ENCODE results near the gene SYNGR1. TPM values are rescaled to one million over a fixed set of nuclear protein-coding genes. Genes with fewer than 3 reads are reported as not detected.
"Not testable (repeated sequence)": the region's sequence is repeated elsewhere in the genome, so short reads cannot be mapped to it uniquely, and the experiment has no call there.

The SYNGR1 gene
- total RNA-seq, 2 experiments from 2014 or later, result 4.2 to 16.0 TPM

DNA sequence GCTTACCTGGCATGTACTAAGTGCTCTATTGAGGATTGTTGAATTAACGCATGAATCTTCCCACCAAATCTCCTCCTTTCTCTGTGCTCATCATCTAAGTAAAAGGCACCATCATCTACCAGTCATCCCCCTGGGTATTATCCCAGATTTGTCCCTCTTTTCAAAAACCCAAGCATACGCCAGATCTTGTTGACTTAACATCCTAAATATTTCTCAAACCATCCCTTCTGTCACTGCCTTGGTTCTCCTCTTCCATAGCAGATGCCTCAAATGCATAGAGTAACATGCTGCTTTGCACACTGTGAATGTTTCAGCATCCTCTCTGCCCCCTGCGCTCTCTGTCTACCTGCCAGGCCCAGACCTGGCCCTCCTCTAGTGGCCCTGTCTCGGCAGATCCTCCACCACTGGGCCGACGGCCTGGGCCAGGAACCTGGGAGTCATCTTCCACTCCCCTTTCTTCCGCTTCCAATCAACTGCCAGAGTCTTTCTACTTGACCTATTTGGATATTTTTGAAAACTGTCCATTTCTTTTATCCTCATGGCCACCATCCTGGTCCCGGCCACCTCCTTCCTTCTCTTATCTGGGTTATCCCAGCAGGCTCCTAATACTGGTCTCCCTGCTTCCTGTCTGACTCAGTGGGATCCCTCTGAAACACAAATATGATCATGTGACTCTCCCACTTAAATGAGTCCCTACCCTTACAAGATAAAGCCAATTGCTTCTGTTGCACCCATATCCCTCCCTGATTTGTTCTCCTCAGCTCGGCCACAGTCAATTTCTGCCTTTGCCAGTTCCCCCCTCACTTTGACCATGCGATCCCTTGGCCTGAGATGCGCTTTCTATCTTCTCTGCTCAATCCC, 46.4 kb downstream of the SYNGR1 start:
- ATAC-seq, result no peak
- Mint-ChIP-seq H3K27ac (no peak overlapping the region), H3K9me3 (ENCODE audit: low read depth) (no peaks in the 10 kb centered on the region), H3K36me3 (peaks cover 2% of the 10 kb centered on the region), H3K4me1 (peaks cover 10% of the 10 kb centered on the region), H3K27me3 (no peaks in the 10 kb centered on the region), H3K4me3 (no peak overlapping the region)
- CTCF ChIA-PET, result no interaction called here
- no peak for DNase-seq

DNA sequence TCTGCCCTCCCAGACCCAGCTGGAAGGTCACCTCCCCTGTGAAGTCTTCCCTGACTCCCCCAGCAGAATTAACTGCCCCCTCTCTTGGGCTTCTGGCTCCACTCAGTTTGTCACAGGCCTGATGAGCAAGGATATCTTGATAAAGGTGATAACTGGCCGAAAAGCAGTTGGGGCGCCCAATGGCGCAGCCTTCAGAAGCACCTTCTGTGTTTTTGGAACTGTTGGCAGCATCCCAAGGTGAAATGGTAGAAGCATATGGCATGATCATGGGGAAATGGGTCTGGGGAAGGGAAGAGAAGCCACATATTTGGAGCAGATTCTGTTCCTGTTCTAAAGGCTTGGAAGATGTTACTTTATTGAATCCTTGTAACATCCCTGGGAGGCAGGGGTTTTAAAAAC, 47.0 kb downstream of the SYNGR1 start:
- CTCF ChIA-PET, result no interaction called here
- ATAC-seq, result no peak
- Mint-ChIP-seq H3K36me3 (peaks cover 4% of the 10 kb centered on the region), H3K4me3 (no peak overlapping the region), H3K9me3 (ENCODE audit: low read depth) (no peaks in the 10 kb centered on the region), H3K4me1 (peaks cover 16% of the 10 kb centered on the region), H3K27me3 (no peaks in the 10 kb centered on the region), H3K27ac (no peak overlapping the region)
- no peak for DNase-seq

DNA sequence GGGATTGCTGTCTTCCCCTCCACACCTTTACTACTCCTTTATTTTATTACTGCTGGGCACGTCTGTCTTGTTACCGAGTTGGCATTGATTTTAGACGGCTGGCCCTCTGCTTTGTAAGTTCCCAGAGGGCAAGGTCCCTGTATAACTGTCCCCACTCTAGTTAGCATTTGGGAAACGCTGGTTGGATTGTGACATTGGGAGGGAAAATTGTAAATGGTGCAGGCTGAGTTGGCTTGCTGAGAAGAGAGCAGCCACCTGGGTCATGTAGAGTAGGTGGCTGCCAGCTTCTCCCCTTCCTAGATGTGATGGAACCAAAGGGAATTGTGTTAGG, 51.5 kb downstream of the SYNGR1 start:
- no peak overlapping the region for H3K27ac Mint-ChIP-seq
- no peaks in the 10 kb centered on the region for H3K27me3 Mint-ChIP-seq
- peaks cover 29% of the 10 kb centered on the region for H3K4me1 Mint-ChIP-seq
- DNase-seq (no peak), ATAC-seq (no peak)
- peak overlapping the region; percentile 90 for H3K4me3 Mint-ChIP-seq
- CTCF ChIA-PET, result interaction anchor here (1.3 kb wide), 1 partner anchor 11 kb away, joined by 5 read pairs; no protein-coding TSS in a partner anchor
- H3K36me3 Mint-ChIP-seq, result peaks cover 25% of the 10 kb centered on the region
- no peaks in the 10 kb centered on the region for H3K9me3 Mint-ChIP-seq (ENCODE audit: low read depth)

DNA sequence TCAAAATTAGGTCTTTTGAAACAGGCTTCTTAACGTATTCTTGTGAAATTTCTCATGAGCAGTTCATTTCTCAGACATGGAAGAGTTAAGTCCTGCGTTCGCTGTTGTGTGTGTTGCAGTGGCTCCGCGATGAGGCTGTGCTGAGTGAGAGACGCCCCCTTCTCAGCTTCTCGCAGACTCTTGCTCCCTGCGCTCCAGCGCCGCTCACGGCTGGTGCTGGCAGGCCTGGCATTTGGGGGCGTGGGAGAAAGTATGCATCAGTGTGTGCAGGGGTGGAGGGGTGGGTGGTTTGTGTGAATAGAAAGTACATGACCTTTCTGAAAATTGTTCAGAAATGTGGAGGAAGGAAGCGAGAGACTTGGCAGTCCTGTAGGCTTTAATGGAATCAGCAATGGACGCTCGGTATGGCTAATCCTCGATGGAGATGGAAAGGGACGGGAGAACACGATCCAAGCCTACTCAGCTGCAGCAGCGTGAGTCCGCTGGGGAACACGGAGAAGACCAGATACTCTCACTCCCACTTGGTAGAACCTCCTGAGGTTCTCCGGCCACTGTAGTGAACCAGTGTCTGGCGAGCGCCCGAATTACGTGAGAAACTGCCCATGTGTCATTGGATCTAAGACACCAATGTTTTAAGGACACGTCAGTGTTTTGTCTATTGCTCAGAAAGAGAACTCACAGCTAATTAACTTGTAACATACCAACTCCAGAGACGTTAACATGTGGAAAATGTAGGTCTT, 55.7 kb downstream of the SYNGR1 start:
- H3K9me3 Mint-ChIP-seq (ENCODE audit: low read depth), result no peaks in the 10 kb centered on the region
- H3K4me1 Mint-ChIP-seq, result peaks cover 41% of the 10 kb centered on the region
- no peak overlapping the region for H3K27ac Mint-ChIP-seq
- no peak for ATAC-seq
- DNase-seq, result no peak
- peaks cover 27% of the 10 kb centered on the region for H3K36me3 Mint-ChIP-seq
- CTCF ChIA-PET, result interaction anchor here (0.7 kb wide), 2 partner anchors 14 to 31 kb away, joined by 3 to 4 read pairs; no protein-coding TSS in a partner anchor
- no peak overlapping the region for H3K4me3 Mint-ChIP-seq
- no peaks in the 10 kb centered on the region for H3K27me3 Mint-ChIP-seq

DNA sequence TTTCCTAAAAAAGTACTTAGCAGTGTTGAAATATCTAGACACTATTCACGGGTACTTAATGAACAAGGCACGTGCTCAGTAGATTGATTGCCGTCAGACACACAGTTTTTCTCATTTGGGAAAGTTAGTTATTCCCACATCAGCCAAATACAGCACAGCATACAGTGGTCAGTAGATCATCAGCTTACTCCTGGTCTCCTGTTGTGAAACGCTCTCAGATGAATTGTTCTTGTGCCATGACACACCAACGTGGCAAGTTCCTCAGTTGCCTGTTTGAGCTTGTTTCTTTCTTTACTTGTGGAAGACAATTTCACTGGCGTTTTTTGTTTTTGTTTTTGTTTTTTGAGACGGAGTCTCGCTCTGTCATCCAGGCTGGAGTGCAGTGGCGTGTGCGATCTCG, 58.4 kb downstream of the SYNGR1 start:
- peaks cover 22% of the 10 kb centered on the region for H3K36me3 Mint-ChIP-seq
- no peaks in the 10 kb centered on the region for H3K27me3 Mint-ChIP-seq
- H3K4me3 Mint-ChIP-seq, result no peak overlapping the region
- peaks cover 41% of the 10 kb centered on the region for H3K4me1 Mint-ChIP-seq
- CTCF ChIA-PET, result interaction anchor here (1.8 kb wide), 1 partner anchor 8 kb away, joined by 6 read pairs; the partner anchor contains the start of gene TAB1
- H3K9me3 Mint-ChIP-seq (ENCODE audit: low read depth), result no peaks in the 10 kb centered on the region
- ATAC-seq (no peak), DNase-seq (no peak)
- no peak overlapping the region for H3K27ac Mint-ChIP-seq

DNA sequence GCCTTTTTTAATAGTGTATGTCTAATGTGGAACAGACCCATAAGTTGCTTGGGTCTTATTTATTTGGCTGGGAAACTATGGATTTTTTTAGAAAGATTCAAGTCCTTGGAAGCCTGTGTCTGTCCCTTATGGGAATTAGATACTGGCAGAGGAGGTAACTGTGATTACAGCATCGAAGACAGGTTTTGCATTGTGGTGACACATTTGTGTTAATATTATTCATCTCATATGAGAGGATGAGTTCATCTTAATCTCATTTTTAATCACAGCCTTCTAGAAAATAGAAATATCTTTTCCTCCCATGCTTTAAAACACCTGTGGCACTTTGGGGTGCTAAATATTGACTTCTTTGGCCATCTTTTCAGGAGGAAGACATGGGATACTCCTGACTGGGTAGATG, 59.0 kb downstream of the SYNGR1 start:
- Mint-ChIP-seq H3K4me3 (no peak overlapping the region), H3K27ac (no peak overlapping the region), H3K27me3 (no peaks in the 10 kb centered on the region), H3K36me3 (peaks cover 19% of the 10 kb centered on the region), H3K9me3 (ENCODE audit: low read depth) (no peaks in the 10 kb centered on the region), H3K4me1 (peaks cover 46% of the 10 kb centered on the region)
- ATAC-seq (no peak), DNase-seq (no peak)
- CTCF ChIA-PET, result interaction anchor here (1.8 kb wide), 1 partner anchor 9 kb away, joined by 6 read pairs; the partner anchor contains the start of gene TAB1

DNA sequence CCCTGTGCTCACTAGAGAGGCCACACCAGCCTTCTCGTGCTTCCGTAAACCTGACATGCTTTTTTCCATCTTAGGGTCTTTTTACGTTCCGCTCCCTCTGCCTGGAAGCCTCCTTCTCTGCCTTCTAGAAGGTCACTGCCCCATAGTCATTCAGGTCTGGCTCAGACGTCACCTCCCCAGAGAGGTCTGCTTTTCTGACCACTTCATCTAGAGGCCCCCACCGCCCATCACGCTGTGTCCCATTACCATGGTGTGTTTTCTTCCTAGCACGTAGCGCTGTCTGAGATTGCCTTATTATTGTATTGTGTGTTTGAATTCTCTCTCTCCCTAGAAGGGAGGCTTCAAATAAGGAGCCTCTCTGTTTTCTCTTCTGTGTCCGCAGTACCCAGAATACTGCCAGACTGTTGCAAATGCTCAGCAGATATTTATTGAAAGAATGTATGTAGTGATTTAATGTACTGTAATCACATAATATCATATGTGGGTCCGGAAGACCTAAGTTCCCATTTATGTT, 59.8 kb downstream of the SYNGR1 start:
- no peaks in the 10 kb centered on the region for H3K27me3 Mint-ChIP-seq
- peaks cover 50% of the 10 kb centered on the region for H3K4me1 Mint-ChIP-seq
- no peak overlapping the region for H3K27ac Mint-ChIP-seq
- DNase-seq (no peak), ATAC-seq (no peak)
- peaks cover 17% of the 10 kb centered on the region for H3K36me3 Mint-ChIP-seq
- no peaks in the 10 kb centered on the region for H3K9me3 Mint-ChIP-seq (ENCODE audit: low read depth)
- CTCF ChIA-PET, result interaction anchor here (1.8 kb wide), 1 partner anchor 9 kb away, joined by 6 read pairs; the partner anchor contains the start of gene TAB1
- H3K4me3 Mint-ChIP-seq, result no peak overlapping the region

DNA sequence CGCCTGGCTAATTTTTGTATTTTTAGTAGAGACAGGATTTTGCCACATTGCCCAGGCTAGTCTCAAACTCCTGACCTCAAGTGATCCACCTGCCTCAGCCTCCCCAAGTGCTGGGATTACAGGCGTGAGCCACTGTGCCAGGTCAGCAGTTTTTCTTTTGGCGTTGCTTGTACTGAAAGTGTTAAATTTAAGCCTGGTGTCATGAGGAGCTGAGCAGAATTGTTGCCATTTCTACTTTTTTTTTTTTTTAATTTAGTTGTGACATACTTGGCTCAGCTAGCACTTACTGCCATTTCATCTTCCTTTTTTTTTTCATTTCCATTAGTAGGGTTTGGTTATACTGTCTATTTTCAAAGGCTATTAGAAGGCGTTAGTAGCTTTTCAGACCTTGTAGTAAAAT, 60.5 kb downstream of the SYNGR1 start:
- Mint-ChIP-seq H3K27ac (no peak overlapping the region), H3K9me3 (ENCODE audit: low read depth) (no peaks in the 10 kb centered on the region), H3K36me3 (peaks cover 13% of the 10 kb centered on the region), H3K27me3 (no peaks in the 10 kb centered on the region), H3K4me3 (no peak overlapping the region), H3K4me1 (peaks cover 50% of the 10 kb centered on the region)
- ATAC-seq (no peak), DNase-seq (no peak)
- CTCF ChIA-PET, result interaction anchor here (0.8 to 1.4 kb wide), 7 partner anchors 11 to 614 kb away, joined by 3 to 11 read pairs (median 3); partner anchors contain the start of gene TAB1

DNA sequence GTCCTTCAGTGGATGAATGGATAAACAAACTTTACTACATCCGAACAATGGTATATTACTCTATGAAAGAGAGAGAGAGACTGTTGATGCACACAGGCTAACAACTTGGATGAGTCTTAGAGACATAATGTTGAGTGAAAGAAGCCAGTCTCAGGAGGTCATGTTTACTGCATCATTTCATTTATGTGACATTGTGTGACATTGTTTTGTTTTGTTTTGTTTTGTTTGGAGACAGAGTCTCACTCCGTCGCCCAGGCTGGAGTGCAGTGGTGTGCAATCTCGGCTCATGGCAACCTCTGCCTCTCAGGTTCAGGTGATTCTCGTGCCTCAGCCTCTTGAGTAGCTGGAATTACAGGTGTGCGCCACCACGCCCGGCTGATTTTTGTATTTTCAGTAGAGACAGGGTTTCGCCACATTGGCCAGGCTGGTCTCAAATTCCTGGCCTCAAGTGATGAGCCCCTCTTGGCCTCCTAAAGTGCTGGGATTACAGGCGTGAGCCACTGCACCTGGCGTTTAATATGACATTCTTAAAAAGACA, 62.1 kb downstream of the SYNGR1 start:
- Mint-ChIP-seq H3K4me1 (peaks cover 46% of the 10 kb centered on the region), H3K4me3 (peak overlapping the region; percentile 48), H3K27ac (peak overlapping the region; percentile 86)
- H3K27me3 Mint-ChIP-seq; H3K36me3 Mint-ChIP-seq; DNase-seq; ATAC-seq; H3K9me3 Mint-ChIP-seq (ENCODE audit: low read depth): not testable (repeated sequence)
- CTCF ChIA-PET, result interaction anchor here (1.0 to 2.5 kb wide), 8 partner anchors 10 to 93 kb away, joined by 3 to 15 read pairs (median 4); partner anchors contain the start of gene TAB1

DNA sequence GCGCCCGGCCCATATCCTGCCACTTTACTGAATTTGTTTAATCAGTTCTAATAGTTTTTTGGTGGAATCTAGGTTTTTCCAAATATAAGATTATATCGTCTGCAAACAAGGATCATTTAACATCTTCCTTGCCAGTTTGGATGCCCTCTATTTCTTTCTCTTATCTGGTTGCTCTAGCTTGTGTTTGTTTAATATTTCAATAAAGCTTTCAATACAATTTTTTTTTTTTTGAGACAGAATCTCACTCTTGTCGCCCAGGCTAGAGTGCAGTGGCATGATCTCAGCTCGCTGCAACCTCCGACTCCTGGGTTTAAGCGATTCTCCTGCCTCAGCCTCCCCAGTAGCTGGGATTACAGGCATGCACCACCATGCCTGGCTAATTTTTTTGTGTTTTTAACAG, 63.4 kb downstream of the SYNGR1 start:
- peak overlapping the region; percentile 86 for H3K27ac Mint-ChIP-seq
- H3K36me3 Mint-ChIP-seq; DNase-seq; H3K9me3 Mint-ChIP-seq (ENCODE audit: low read depth); ATAC-seq; H3K4me3 Mint-ChIP-seq; H3K27me3 Mint-ChIP-seq: not testable (repeated sequence)
- CTCF ChIA-PET, result interaction anchor here (1.2 to 2.5 kb wide), 4 partner anchors 14 to 116 kb away, joined by 4 to 15 read pairs (median 6); partner anchors contain the start of gene TAB1
- H3K4me1 Mint-ChIP-seq, result peaks cover 40% of the 10 kb centered on the region

DNA sequence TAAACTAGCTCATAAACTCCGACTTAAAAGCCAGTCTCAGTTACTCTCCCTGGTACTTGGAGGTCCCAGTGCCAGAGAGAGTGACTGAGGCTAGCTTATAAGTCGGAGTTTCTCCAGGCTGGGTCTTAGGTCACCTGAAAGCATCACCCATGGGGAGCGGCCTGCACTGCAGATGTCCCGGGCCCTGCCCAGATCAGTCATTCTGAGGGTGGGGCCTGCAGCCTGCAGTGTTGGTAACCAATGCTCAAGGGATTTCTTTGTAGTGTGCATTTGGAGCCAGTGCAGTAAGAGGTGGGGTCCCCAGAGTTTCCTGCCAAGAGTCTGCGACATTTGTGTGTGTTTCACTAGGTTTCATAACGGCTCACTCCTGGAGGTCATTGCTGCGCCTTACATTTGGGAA, 64.6 kb downstream of the SYNGR1 start:
- H3K27me3 Mint-ChIP-seq, result no peaks in the 10 kb centered on the region
- no peak for DNase-seq
- no peak for ATAC-seq
- H3K27ac Mint-ChIP-seq, result no peak overlapping the region
- no peaks in the 10 kb centered on the region for H3K9me3 Mint-ChIP-seq (ENCODE audit: low read depth)
- peaks cover 30% of the 10 kb centered on the region for H3K4me1 Mint-ChIP-seq
- H3K4me3 Mint-ChIP-seq, result no peak overlapping the region
- peaks cover 8% of the 10 kb centered on the region for H3K36me3 Mint-ChIP-seq
- CTCF ChIA-PET, result interaction anchor here (2.5 kb wide), 1 partner anchor 15 kb away, joined by 15 read pairs; the partner anchor contains the start of gene TAB1

DNA sequence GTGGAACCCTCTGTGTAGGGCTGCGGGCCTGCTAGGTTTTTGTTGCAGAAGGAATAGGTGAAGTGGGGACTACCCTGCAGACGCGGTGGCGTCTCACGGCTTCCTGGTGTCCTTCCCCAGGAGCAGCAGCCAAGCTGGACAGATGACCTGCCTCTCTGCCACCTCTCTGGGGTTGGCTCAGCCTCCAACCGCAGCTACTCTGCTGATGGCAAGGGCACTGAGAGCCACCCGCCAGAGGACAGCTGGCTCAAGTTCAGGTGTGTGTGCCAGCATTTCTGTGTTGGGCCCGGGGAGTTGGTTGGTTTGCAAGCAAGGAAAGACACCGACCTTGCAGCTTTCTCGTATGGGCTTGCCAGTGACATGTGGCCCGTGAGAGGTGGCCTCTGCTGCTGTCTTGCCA, 65.1 kb downstream of the SYNGR1 start:
- CTCF ChIA-PET, result no interaction called here
- Mint-ChIP-seq H3K4me1 (peaks cover 30% of the 10 kb centered on the region), H3K4me3 (no peak overlapping the region), H3K27ac (no peak overlapping the region), H3K27me3 (no peaks in the 10 kb centered on the region), H3K9me3 (ENCODE audit: low read depth) (no peaks in the 10 kb centered on the region), H3K36me3 (peaks cover 9% of the 10 kb centered on the region)
- ATAC-seq, result no peak
- DNase-seq, result no peak

DNA sequence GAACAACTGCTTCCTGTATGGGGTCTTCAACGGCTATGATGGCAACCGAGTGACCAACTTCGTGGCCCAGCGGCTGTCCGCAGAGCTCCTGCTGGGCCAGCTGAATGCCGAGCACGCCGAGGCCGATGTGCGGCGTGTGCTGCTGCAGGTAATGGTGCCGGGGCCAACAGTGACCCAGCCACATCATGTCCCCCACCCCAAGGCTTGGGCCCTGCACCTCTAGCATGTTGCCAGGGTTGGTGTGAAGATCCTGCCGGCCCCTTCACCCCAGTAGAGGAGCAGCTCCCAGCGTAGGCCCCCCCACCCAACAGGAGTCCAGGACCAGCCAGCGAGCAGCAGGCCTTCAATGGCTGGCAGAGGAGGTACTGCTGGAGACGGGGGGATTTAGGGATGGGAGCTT, 65.7 kb downstream of the SYNGR1 start:
- CTCF ChIA-PET, result no interaction called here
- H3K36me3 Mint-ChIP-seq, result peaks cover 9% of the 10 kb centered on the region
- peaks cover 30% of the 10 kb centered on the region for H3K4me1 Mint-ChIP-seq
- no peaks in the 10 kb centered on the region for H3K27me3 Mint-ChIP-seq
- no peak overlapping the region for H3K4me3 Mint-ChIP-seq
- no peak for DNase-seq
- H3K27ac Mint-ChIP-seq, result no peak overlapping the region
- no peaks in the 10 kb centered on the region for H3K9me3 Mint-ChIP-seq (ENCODE audit: low read depth)
- ATAC-seq, result no peak
